Mesenteric fat pad (tissue), 1 donor: Measurements from ENCODE around the gene APOBEC4. TPM values are rescaled to one million over a fixed set of nuclear protein-coding genes. Genes with fewer than 3 reads are reported as not detected.

Experiments
- DNase-seq: peaks from one replicate; pipeline ENCODE4 v3.0.0-alpha.2; 2020; ENCODE audit warnings: low spot score
- total RNA-seq: library from RNA; stranded (reverse); fragmentation: NEBNext Ultra II Directional; extraction: Animal tissue kit (Norgen Biotek cat#: 25700); gene quantifications from one replicate; pipeline ENCODE4 v1.2.1, GENCODE V29; 2021
- donor health status: DM: yes; HTN: yes; CAD: no.

APOBEC4 gene
- total RNA-seq, 1 donor from 2014 or later, result not detected

- no peak for DNase-seq
These were observed 22.3 kb upstream of the APOBEC4 start for GRCh38 chr1:183675381-183675780.

- DNase-seq, result no peak
These were observed 21.8 kb upstream of the APOBEC4 start for GRCh38 chr1:183674886-183675285.

- no peak for DNase-seq
These were observed 21.2 kb upstream of the APOBEC4 start for GRCh38 chr1:183674339-183674738.

GRCh38 chr1:183673605-183674323, 20.6 kb upstream of the APOBEC4 start:
- no peak for DNase-seq

- no peak for DNase-seq
These were observed 17.1 kb upstream of the APOBEC4 start for GRCh38 chr1:183670169-183670568.

GRCh38 chr1:183656355-183656754, 3.2 kb upstream of the APOBEC4 start:
- no peak for DNase-seq

GRCh38 chr1:183655562-183656075, 2.5 kb upstream of the APOBEC4 start:
- no peak for DNase-seq

GRCh38 chr1:183654706-183655105, 1.6 kb upstream of the APOBEC4 start:
- DNase-seq, result no peak

- DNase-seq, result no peak
These were observed 848 bp upstream of the APOBEC4 start for GRCh38 chr1:183653876-183654451.

GRCh38 chr1:183653462-183653794, 312 bp upstream of the APOBEC4 start:
- no peak for DNase-seq

GRCh38 chr1:183652107-183652506, 1.0 kb downstream of the APOBEC4 start:
- DNase-seq, result no peak

GRCh38 chr1:183651612-183652011, 1.5 kb downstream of the APOBEC4 start:
- no peak for DNase-seq

- no peak for DNase-seq
These were observed 5.1 kb downstream of the APOBEC4 start for GRCh38 chr1:183648042-183648441.

GRCh38 chr1:183646776-183647175, 6.3 kb downstream of the APOBEC4 start:
- DNase-seq, result no peak

GRCh38 chr1:183645531-183645930, 7.6 kb downstream of the APOBEC4 start:
- DNase-seq, result no peak

GRCh38 chr1:183642166-183642565, 10.9 kb downstream of the APOBEC4 start:
- no peak for DNase-seq

GRCh38 chr1:183640193-183640592, 12.9 kb downstream of the APOBEC4 start:
- DNase-seq, result no peak

- DNase-seq, result no peak
These were observed 14.3 kb downstream of the APOBEC4 start for GRCh38 chr1:183638649-183639387.

- no peak for DNase-seq
These were observed 16.3 kb downstream of the APOBEC4 start for GRCh38 chr1:183636783-183637182.

GRCh38 chr1:183636334-183636682, 16.8 kb downstream of the APOBEC4 start:
- DNase-seq, result no peak

GRCh38 chr1:183635606-183636333, 17.3 kb downstream of the APOBEC4 start, which contains the start of gene ARPC5:
Gene ARPC5 (minus strand): TSS chr1:183635783. CDS start chr1:183635659, 124 bp downstream.
- DNase-seq, result peak; percentile 99
